Spleen (tissue), 11 donors: ENCODE results near the gene ACMSD. TPM values are rescaled to one million over a fixed set of nuclear protein-coding genes. Genes with fewer than 3 reads are reported as not detected.

ENCODE experiments used
- DNase-seq: peaks from one replicate; pipeline ENCODE4 v3.0.0-alpha.2; 2020
- H3K27ac ChIP-seq, 8 donors: fragments of 200-600 bp; sonication (generic) in 7 of 8; 1 replicate in 4 of 8; 2 replicates in 4 of 8; pipeline versions ENCODE4 v1.5.0 to v1.8.0; 2016 to 2021; ENCODE audit warnings: inconsistent platforms in 4 of 8, mild to moderate bottlenecking in 4 of 8, moderate library complexity in 1 of 8
- H3K27me3 ChIP-seq, 7 donors: fragments of 200-600 bp; sonication (generic) in 6 of 7; replicated peaks in 1 of 7; 1 replicate in 4 of 7; 2 replicates in 3 of 7; pipeline versions ENCODE4 v1.5.0 to v1.8.0; 2016 to 2021; ENCODE audit warnings: inconsistent platforms in 3 of 7, mild to moderate bottlenecking in 1 of 7
- H3K36me3 ChIP-seq, 6 donors: fragments of 200-600 bp; sonication (generic) in 5 of 6; 1 replicate in 4 of 6; 2 replicates in 2 of 6; pipeline versions ENCODE4 v1.5.0 to v1.8.0; 2016 to 2021; ENCODE audit warnings: inconsistent platforms in 2 of 6
- H3K4me1 ChIP-seq, 6 donors: fragments of 200-600 bp; sonication (generic) in 5 of 6; 1 replicate in 3 of 6; 2 replicates in 3 of 6; pipeline versions ENCODE4 v1.5.0 to v1.8.0; 2016 to 2021; ENCODE audit warnings: inconsistent platforms in 3 of 6
- H3K4me3 ChIP-seq, 8 donors: fragments of 200-600 bp; sonication (generic) in 7 of 8; 1 replicate in 4 of 8; 2 replicates in 4 of 8; pipeline versions ENCODE4 v1.5.0 to v1.8.0; 2016 to 2021; ENCODE audit warnings: inconsistent platforms in 4 of 8, mild to moderate bottlenecking in 4 of 8, moderate library complexity in 2 of 8
- H3K9me3 ChIP-seq, 8 donors: fragments of 200-600 bp; sonication (generic) in 7 of 8; 1 replicate in 4 of 8; 2 replicates in 4 of 8; pipeline versions ENCODE4 v1.5.0 to v1.8.0; 2016 to 2021; ENCODE audit warnings: inconsistent platforms in 4 of 8
- POLR2A ChIP-seq, 3 donors: fragments of 450-650 bp; IDR thresholded peaks; one replicate each; pipeline ENCODE4 v1.5.1; 2017; ENCODE audit warnings: antibody characterized with exemption in 3 of 3, mild to moderate bottlenecking in 1 of 3
- POLR2AphosphoS5 ChIP-seq, 3 donors: sonication (generic); formaldehyde crosslinking; IDR thresholded peaks; one replicate each; pipeline ENCODE4 v1.5.1; 2017; ENCODE audit warnings: antibody characterized with exemption in 3 of 3
- WGBS, 5 donors: extraction: QIAGEN DNeasy Blood & Tissue Kit in 3 of 5; methylation state at CpG; one replicate each; pipeline versions ENCODE4 v1.1.5 to v1.1.7; 2013 to 2018; 5-methylcytosine and 5-hydroxymethylcytosine counted together
- intact Hi-C: fragments of 100-400 bp; cut with DNase I; formaldehyde crosslinking; loops from one replicate; pipeline ENCODE4 v1.15.0; 2023; ENCODE audit warnings: low total_unique reads
- polyA plus RNA-seq, 3 donors: library from polyadenylated mRNA; stranded (reverse); fragments of 200-250 nt; gene quantifications; one replicate each; pipeline ENCODE4 v1.2.1, GENCODE V29; 2013
- total RNA-seq, 7 donors: library from RNA; depleted of rRNA in 3 of 7; stranded (reverse); fragments of >200 nt in 3 of 7; fragmentation: NEBNext Ultra II Directional in 4 of 7; extraction: Animal tissue kit (Norgen Biotek cat#: 25700) in 4 of 7; gene quantifications; one replicate each; pipeline versions ENCODE4 v1.1.0 to v1.2.1, GENCODE V29; 2016 to 2021
- TF ChIP-seq, protein P1 (sequence below), 11 experiments: fragments of 200-600 bp in 7 of 11; fragments of 450-650 bp in 4 of 11; sonication (generic) in 4 of 11; IDR thresholded peaks in 8 of 11; conservative IDR thresholded peaks in 3 of 11; 1 replicate in 7 of 11; 2 replicates in 4 of 11; pipeline versions ENCODE4 v1.4.0 to v1.8.0; 2016 to 2021; ENCODE audit warnings: antibody characterized with exemption in 11 of 11, inconsistent platforms in 4 of 11, mild to moderate bottlenecking in 1 of 11
- donor health status: healthy with polysubstance abuse.
- donor health status: DM: no; HTN: no; CAD: no; lungs with moderate emphysema.
- donor health status: DM: no; HTN: no; CAD: no.
- donor health status: Bipolar disorder and iron deficiency.
- donor health status: healthy.
- donor health status: DM: no; HTN: no; CAD: no.
- donor health status: DM: yes; HTN: yes; CAD: no.

The ACMSD gene
- total and polyA plus RNA-seq, 10 donors: not detected

DNA sequence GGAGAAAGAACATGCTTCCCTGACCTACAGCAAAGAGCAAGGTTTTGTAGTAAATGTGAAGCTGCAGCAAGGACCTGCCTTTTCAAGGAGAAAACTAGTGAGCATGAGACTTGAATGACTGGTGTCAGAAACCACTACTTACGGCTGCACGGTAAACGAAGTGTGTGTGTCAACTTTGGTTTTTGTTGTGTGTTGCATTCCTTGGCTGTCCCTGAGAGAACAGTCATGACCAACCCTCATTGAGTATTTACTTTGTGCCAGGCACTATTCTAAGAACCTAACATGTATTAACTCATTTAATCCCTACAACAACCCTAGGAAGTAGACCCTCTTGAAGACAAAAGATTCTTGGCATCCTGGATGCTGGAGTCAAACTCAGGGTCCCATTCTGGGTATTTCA is 22.8 kb downstream of the ACMSD start:
- intact Hi-C loops: no loop called here
- 87 to 99% (median 97%) methylated on average over 3 of the region's 3 CpGs for WGBS, 5 donors
- Histone ChIP-seq H3K36me3 (no peaks in the 10 kb centered on the region), H3K4me1 (no peaks in the 10 kb centered on the region), H3K27ac (no peak overlapping the region), H3K27me3 (no peaks in the 10 kb centered on the region), H3K4me3 (no peak overlapping the region), H3K9me3 (no peaks in the 10 kb centered on the region)
- TF ChIP-seq POLR2AphosphoS5 (IDR thresholded peaks at IDR 0.05) (no peak), POLR2A (IDR thresholded peaks at IDR 0.05) (no peak)
- TF ChIP-seq, protein P1, sequence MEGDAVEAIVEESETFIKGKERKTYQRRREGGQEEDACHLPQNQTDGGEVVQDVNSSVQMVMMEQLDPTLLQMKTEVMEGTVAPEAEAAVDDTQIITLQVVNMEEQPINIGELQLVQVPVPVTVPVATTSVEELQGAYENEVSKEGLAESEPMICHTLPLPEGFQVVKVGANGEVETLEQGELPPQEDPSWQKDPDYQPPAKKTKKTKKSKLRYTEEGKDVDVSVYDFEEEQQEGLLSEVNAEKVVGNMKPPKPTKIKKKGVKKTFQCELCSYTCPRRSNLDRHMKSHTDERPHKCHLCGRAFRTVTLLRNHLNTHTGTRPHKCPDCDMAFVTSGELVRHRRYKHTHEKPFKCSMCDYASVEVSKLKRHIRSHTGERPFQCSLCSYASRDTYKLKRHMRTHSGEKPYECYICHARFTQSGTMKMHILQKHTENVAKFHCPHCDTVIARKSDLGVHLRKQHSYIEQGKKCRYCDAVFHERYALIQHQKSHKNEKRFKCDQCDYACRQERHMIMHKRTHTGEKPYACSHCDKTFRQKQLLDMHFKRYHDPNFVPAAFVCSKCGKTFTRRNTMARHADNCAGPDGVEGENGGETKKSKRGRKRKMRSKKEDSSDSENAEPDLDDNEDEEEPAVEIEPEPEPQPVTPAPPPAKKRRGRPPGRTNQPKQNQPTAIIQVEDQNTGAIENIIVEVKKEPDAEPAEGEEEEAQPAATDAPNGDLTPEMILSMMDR (IDR thresholded peaks at IDR 0.05 in 8 of 11, conservative IDR thresholded peaks at IDR 0.05 in 3 of 11): no peak
- DNase-seq: no peak

DNA sequence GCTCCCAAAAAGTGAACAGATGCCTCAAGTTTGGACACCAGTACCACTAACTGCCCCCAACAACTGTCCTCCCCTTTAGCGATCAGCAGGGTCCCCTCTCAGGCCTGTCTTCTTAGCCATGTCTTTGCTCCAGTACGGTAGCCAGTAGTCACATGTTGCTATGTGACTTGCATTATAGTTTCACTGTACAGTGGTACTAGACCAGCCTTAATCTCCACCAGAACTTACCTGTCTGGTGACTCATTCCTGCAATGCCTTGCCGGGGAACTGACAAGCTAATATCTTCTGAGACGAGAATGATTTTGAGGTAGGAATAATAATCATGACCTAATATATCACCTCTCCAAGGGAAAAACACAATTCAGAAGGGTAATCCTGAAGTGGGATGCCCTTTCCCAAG is 23.7 kb downstream of the ACMSD start:
- Histone ChIP-seq H3K27me3 (no peaks in the 10 kb centered on the region), H3K4me3 (no peak overlapping the region), H3K9me3 (no peaks in the 10 kb centered on the region), H3K27ac (no peak overlapping the region), H3K4me1 (no peaks in the 10 kb centered on the region), H3K36me3 (no peaks in the 10 kb centered on the region)
- intact Hi-C loops: no loop called here
- DNase-seq: no peak
- TF ChIP-seq POLR2AphosphoS5 (IDR thresholded peaks at IDR 0.05): no peak
- TF ChIP-seq POLR2A (IDR thresholded peaks at IDR 0.05): no peak
- TF ChIP-seq, protein P1 (IDR thresholded peaks at IDR 0.05 in 8 of 11, conservative IDR thresholded peaks at IDR 0.05 in 3 of 11): no peak
- WGBS, 5 donors: 87 to 98% (median 95%) methylated on average over 4 of the region's 4 CpGs

DNA sequence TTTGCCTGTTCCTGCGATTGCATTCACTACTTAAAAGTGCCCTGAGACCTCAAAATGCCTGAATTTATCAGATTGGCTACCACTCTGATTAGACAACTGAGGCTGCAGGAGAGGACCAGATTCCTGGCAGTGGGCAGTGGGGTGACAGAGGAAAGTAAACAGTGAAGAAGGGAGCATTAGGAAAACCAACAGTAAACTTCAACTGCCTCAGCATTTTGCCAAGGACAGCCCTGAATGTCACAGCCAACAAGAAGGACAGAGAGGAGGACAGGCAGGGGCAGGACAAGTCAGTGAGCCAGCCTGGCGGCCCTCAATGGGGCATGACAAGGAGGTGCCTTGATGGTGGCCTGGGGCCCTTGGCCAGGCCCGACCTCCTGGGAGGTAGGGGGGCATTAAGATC is 24.3 kb downstream of the ACMSD start:
- Histone ChIP-seq H3K36me3 (no peaks in the 10 kb centered on the region), H3K4me3 (no peak overlapping the region), H3K4me1 (no peaks in the 10 kb centered on the region), H3K27me3 (no peaks in the 10 kb centered on the region), H3K9me3 (no peaks in the 10 kb centered on the region), H3K27ac (no peak overlapping the region)
- intact Hi-C loops: no loop called here
- 78 to 97% (median 90%) methylated on average over 3 of the region's 3 CpGs for WGBS, 5 donors
- TF ChIP-seq POLR2AphosphoS5 (IDR thresholded peaks at IDR 0.05) (no peak), POLR2A (IDR thresholded peaks at IDR 0.05) (no peak)
- TF ChIP-seq, protein P1 (IDR thresholded peaks at IDR 0.05 in 8 of 11, conservative IDR thresholded peaks at IDR 0.05 in 3 of 11): no peak
- DNase-seq: no peak

DNA sequence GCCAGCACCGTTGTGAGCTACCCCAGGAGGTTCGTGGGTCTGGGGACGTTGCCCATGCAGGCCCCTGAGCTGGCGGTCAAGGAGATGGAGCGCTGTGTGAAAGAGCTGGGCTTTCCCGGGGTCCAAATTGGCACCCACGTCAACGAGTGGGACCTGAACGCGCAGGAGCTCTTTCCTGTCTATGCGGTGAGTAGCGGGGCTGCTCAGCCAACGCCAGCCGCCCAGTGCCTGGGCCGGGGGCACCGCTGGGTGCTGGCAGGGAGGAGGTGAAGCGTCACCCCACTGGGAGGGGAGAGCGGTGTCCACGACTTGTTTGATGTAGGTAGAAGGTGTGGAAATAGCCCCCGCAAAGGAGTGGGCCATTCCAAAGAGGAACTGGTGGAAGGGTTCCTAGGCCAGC is 25.0 kb downstream of the ACMSD start:
- intact Hi-C loops: no loop called here
- 83 to 90% (median 89%) methylated on average over 20 of the region's 20 CpGs for WGBS, 5 donors
- Histone ChIP-seq H3K4me3 (no peak overlapping the region), H3K4me1 (no peaks in the 10 kb centered on the region), H3K27me3 (no peaks in the 10 kb centered on the region), H3K9me3 (no peaks in the 10 kb centered on the region), H3K27ac (no peak overlapping the region), H3K36me3 (no peaks in the 10 kb centered on the region)
- TF ChIP-seq POLR2AphosphoS5 (IDR thresholded peaks at IDR 0.05) (no peak), POLR2A (IDR thresholded peaks at IDR 0.05) (no peak)
- TF ChIP-seq, protein P1 (IDR thresholded peaks at IDR 0.05 in 8 of 11, conservative IDR thresholded peaks at IDR 0.05 in 3 of 11): no peak
- no peak for DNase-seq
